Activated T-cell treated with anti-CD3 and anti-CD28 coated beads, Interleukin-2, amount 50 U/mL, for 72 hours (primary cell): ENCODE measurements around the gene DPEP2NB. TPM values are rescaled to one million over a fixed set of nuclear protein-coding genes. Genes with fewer than 3 reads are reported as not detected.
A peak's percentile ranks its signal among the peaks of the same experiment; 100 is the strongest.
"Not testable (repeated sequence)": the region's sequence is repeated elsewhere in the genome, so short reads cannot be mapped to it uniquely, and the experiment has no call there.

Source experiments
- ATAC-seq, 2 donors: fragments of 150-1000 bp; cut with Tn5 transposase; replicated peaks in 1 of 2; 2 replicates each; pipeline ENCODE4 v1.10.0; 2021; ENCODE audit warnings: moderate library complexity in 2 of 2, mild to moderate bottlenecking in 1 of 2
- DNase-seq, 2 donors: peaks; one replicate each; pipeline ENCODE4 v3.0.0; 2021 to 2022; ENCODE audit warnings: mixed read lengths in 1 of 2
- H3K27ac Mint-ChIP-seq: one replicate; pipeline ENCODE4 v1.8.0; 2022; ENCODE audit warnings: mild to moderate bottlenecking, moderate library complexity, mixed read lengths
- H3K27me3 Mint-ChIP-seq: one replicate; pipeline ENCODE4 v1.8.0; 2022; ENCODE audit warnings: low read depth, mixed read lengths
- H3K36me3 Mint-ChIP-seq, 2 donors: one replicate each; pipeline ENCODE4 v1.8.0; 2022; ENCODE audit warnings: mixed read lengths in 2 of 2, mild to moderate bottlenecking in 1 of 2; ENCODE audit not compliant: insufficient read depth in 2 of 2
- H3K4me1 Mint-ChIP-seq: one replicate; pipeline ENCODE4 v1.8.0; 2022; ENCODE audit warnings: low read depth, mixed read lengths
- H3K4me3 Mint-ChIP-seq, 2 donors: one replicate each; pipeline ENCODE4 v1.8.0; 2022; ENCODE audit warnings: mild to moderate bottlenecking in 2 of 2, mixed read lengths in 2 of 2, moderate library complexity in 2 of 2
- H3K9me3 Mint-ChIP-seq, 2 donors: one replicate each; pipeline ENCODE4 v1.8.0; 2022; ENCODE audit warnings: mixed read lengths in 2 of 2
- total RNA-seq, 2 donors: library from RNA; stranded (reverse); gene quantifications; one replicate each; pipeline ENCODE4 v1.2.3, GENCODE V29; 2022

DPEP2NB gene
- total RNA-seq, 2 donors from 2014 or later = not detected

- no peaks in the 10 kb centered on the region for H3K9me3 Mint-ChIP-seq
- H3K27me3 Mint-ChIP-seq = no peaks in the 10 kb centered on the region
- no peak overlapping the region for H3K4me3 Mint-ChIP-seq
- no peak for ATAC-seq
- no peak for DNase-seq
- no peak overlapping the region for H3K27ac Mint-ChIP-seq
- peaks cover 4 to 5% of the 10 kb centered on the region in 2 donors for H3K36me3 Mint-ChIP-seq
- H3K4me1 Mint-ChIP-seq = peaks cover 13% of the 10 kb centered on the region
Measured at GRCh38 chr16:68033101-68033500, 17.4 kb upstream of the DPEP2NB start.

- no peak overlapping the region for H3K4me3 Mint-ChIP-seq
- H3K27ac Mint-ChIP-seq = peak overlapping the region; percentile 80
- DNase-seq (no peak), ATAC-seq (peak; percentile 67 to 86)
- H3K36me3 Mint-ChIP-seq = peaks cover 2% of the 10 kb centered on the region in 2 donors
- no peaks in the 10 kb centered on the region for H3K9me3 Mint-ChIP-seq
- no peaks in the 10 kb centered on the region for H3K27me3 Mint-ChIP-seq
- H3K4me1 Mint-ChIP-seq = peaks cover 13% of the 10 kb centered on the region
Measured at GRCh38 chr16:68031951-68032350, 16.2 kb upstream of the DPEP2NB start.

- not testable (repeated sequence) for DNase-seq, H3K27ac Mint-ChIP-seq, ATAC-seq, H3K4me1 Mint-ChIP-seq, H3K9me3 Mint-ChIP-seq, H3K36me3 Mint-ChIP-seq, H3K4me3 Mint-ChIP-seq, H3K27me3 Mint-ChIP-seq
Measured at GRCh38 chr16:68030108-68030507, 14.4 kb upstream of the DPEP2NB start.

- ATAC-seq (no peak), DNase-seq (no peak)
- Mint-ChIP-seq H3K36me3 (peaks cover 0 to 2% of the 10 kb centered on the region in 2 donors), H3K27me3 (no peaks in the 10 kb centered on the region), H3K9me3 (no peaks in the 10 kb centered on the region), H3K4me1 (peaks cover 17% of the 10 kb centered on the region), H3K4me3 (no peak overlapping the region), H3K27ac (no peak overlapping the region)
Measured at GRCh38 chr16:68028996-68029395, 13.3 kb upstream of the DPEP2NB start.

GRCh38 chr16:68022728-68023537 lies 7.2 kb upstream of the DPEP2NB start, which contains the start of the genes DDX28 and DUS2:
TSS of gene DDX28 (minus strand) at chr16:68023232. CDS start at chr16:68023202, 30 bp downstream.
TSS of gene DUS2 (plus strand) at chr16:68023284. CDS start at chr16:68038024, 14,740 bp downstream.
- DNase-seq (peak; percentile 93 to 94), ATAC-seq (peak; percentile 96 to 98)
- Mint-ChIP-seq H3K36me3 (peaks cover 3 to 6% of the 10 kb centered on the region in 2 donors), H3K27me3 (no peaks in the 10 kb centered on the region), H3K4me1 (peaks cover 37% of the 10 kb centered on the region), H3K9me3 (no peaks in the 10 kb centered on the region), H3K27ac (peak within 1 kb of the TSS; percentile 99), H3K4me3 (peak within 1 kb of the TSS; percentile 99)

- Mint-ChIP-seq H3K4me1 (peaks cover 37% of the 10 kb centered on the region), H3K36me3 (peaks cover 3 to 6% of the 10 kb centered on the region in 2 donors), H3K4me3 (peak overlapping the region; percentile 99), H3K9me3 (no peaks in the 10 kb centered on the region), H3K27ac (peak overlapping the region; percentile 89), H3K27me3 (no peaks in the 10 kb centered on the region)
- ATAC-seq (peak in 1 of 2 donors; percentile 3), DNase-seq (no peak)
Measured at GRCh38 chr16:68022278-68022727, 6.6 kb upstream of the DPEP2NB start.

GRCh38 chr16:68021490-68021889 lies 5.8 kb upstream of the DPEP2NB start:
- DNase-seq (no peak), ATAC-seq (no peak)
- Mint-ChIP-seq H3K27me3 (no peaks in the 10 kb centered on the region), H3K27ac (peak overlapping the region; percentile 16), H3K9me3 (no peaks in the 10 kb centered on the region), H3K36me3 (peaks cover 3 to 6% of the 10 kb centered on the region in 2 donors), H3K4me1 (peaks cover 37% of the 10 kb centered on the region), H3K4me3 (peak overlapping the region; percentile 99)

GRCh38 chr16:68019167-68019680 lies 3.5 kb upstream of the DPEP2NB start:
- Mint-ChIP-seq H3K36me3 (peaks cover 3% of the 10 kb centered on the region in 2 donors), H3K27me3 (no peaks in the 10 kb centered on the region)
- no peak for DNase-seq

GRCh38 chr16:68013440-68013839 lies 2.3 kb downstream of the DPEP2NB start:
- Mint-ChIP-seq H3K4me1 (peaks cover 12% of the 10 kb centered on the region), H3K27ac (no peak overlapping the region), H3K27me3 (no peaks in the 10 kb centered on the region), H3K4me3 (no peak overlapping the region), H3K9me3 (no peaks in the 10 kb centered on the region), H3K36me3 (no peaks in the 10 kb centered on the region)
- ATAC-seq (peak; percentile 29 to 44), DNase-seq (no peak)

More at GRCh38 chr16:68019167-68019680, 3.5 kb upstream of the DPEP2NB start:
- Mint-ChIP-seq H3K4me3 (no peak overlapping the region), H3K27ac (no peak overlapping the region), H3K9me3 (no peaks in the 10 kb centered on the region), H3K4me1 (peaks cover 30% of the 10 kb centered on the region)
- no peak for ATAC-seq

GRCh38 chr16:68009872-68010271 lies 5.8 kb downstream of the DPEP2NB start:
- peaks cover 30% of the 10 kb centered on the region for H3K4me1 Mint-ChIP-seq
- not testable (repeated sequence) for H3K27me3 Mint-ChIP-seq, H3K36me3 Mint-ChIP-seq, ATAC-seq, H3K4me3 Mint-ChIP-seq, H3K27ac Mint-ChIP-seq, DNase-seq, H3K9me3 Mint-ChIP-seq

GRCh38 chr16:68009157-68009735 lies 6.5 kb downstream of the DPEP2NB start:
- H3K9me3 Mint-ChIP-seq = no peaks in the 10 kb centered on the region
- no peaks in the 10 kb centered on the region for H3K27me3 Mint-ChIP-seq
- peaks cover 32% of the 10 kb centered on the region for H3K4me1 Mint-ChIP-seq
- H3K4me3 Mint-ChIP-seq = no peak overlapping the region
- DNase-seq (no peak), ATAC-seq (no peak)
- H3K36me3 Mint-ChIP-seq = no peaks in the 10 kb centered on the region
- no peak overlapping the region for H3K27ac Mint-ChIP-seq

- Mint-ChIP-seq H3K9me3 (no peaks in the 10 kb centered on the region), H3K4me1 (peaks cover 33% of the 10 kb centered on the region), H3K27ac (peak overlapping the region; percentile 68), H3K36me3 (no peaks in the 10 kb centered on the region), H3K4me3 (peak overlapping the region; percentile 36 to 40), H3K27me3 (no peaks in the 10 kb centered on the region)
- DNase-seq = peak in 1 of 2 donors; percentile 47
- ATAC-seq = peak; percentile 57 to 86
Measured at GRCh38 chr16:68005786-68006286, 9.9 kb downstream of the DPEP2NB start.

GRCh38 chr16:68005211-68005610 lies 10.5 kb downstream of the DPEP2NB start:
- Mint-ChIP-seq H3K4me3 (no peak overlapping the region), H3K27me3 (no peaks in the 10 kb centered on the region), H3K9me3 (no peaks in the 10 kb centered on the region), H3K27ac (no peak overlapping the region), H3K4me1 (peaks cover 40% of the 10 kb centered on the region), H3K36me3 (no peaks in the 10 kb centered on the region)
- no peak for ATAC-seq
- no peak for DNase-seq
